ENCODE data around the gene RAI1.
"Not testable (repeated sequence)": the region's sequence is repeated elsewhere in the genome, so short reads cannot be mapped to it uniquely, and the experiment has no call there.

The RAI1 gene

GRCh38 chr17:17665255-17665654 is 16.0 kb upstream of the RAI1 start:
- no peak for DNase-seq (ENCODE audit: low read depth in 2 of 2)

GRCh38 chr17:17666111-17666714 is 15.0 kb upstream of the RAI1 start:
- DNase-seq (ENCODE audit: low read depth in 2 of 2): no peak

- no peak for DNase-seq (ENCODE audit: low read depth in 2 of 2)
Observed at GRCh38 chr17:17667231-17667630, 14.0 kb upstream of the RAI1 start.

GRCh38 chr17:17667947-17668346 is 13.3 kb upstream of the RAI1 start:
- no peak for DNase-seq (ENCODE audit: low read depth in 2 of 2)

GRCh38 chr17:17668358-17668757 is 12.9 kb upstream of the RAI1 start:
- no peak for DNase-seq (ENCODE audit: low read depth in 2 of 2)

GRCh38 chr17:17668775-17669579 is 12.3 kb upstream of the RAI1 start:
- no peak for DNase-seq (ENCODE audit: low read depth in 2 of 2)

GRCh38 chr17:17669580-17670235 is 11.6 kb upstream of the RAI1 start:
- no peak for DNase-seq (ENCODE audit: low read depth in 2 of 2)

GRCh38 chr17:17670701-17671305 is 10.5 kb upstream of the RAI1 start:
- no peak for DNase-seq (ENCODE audit: low read depth in 2 of 2)

GRCh38 chr17:17671369-17672129 is 9.7 kb upstream of the RAI1 start:
- DNase-seq (ENCODE audit: low read depth in 2 of 2): no peak

- DNase-seq (ENCODE audit: low read depth in 2 of 2): no peak
Observed at GRCh38 chr17:17672453-17673368, 8.5 kb upstream of the RAI1 start.

- no peak for DNase-seq (ENCODE audit: low read depth in 2 of 2)
Observed at GRCh38 chr17:17675416-17675815, 5.8 kb upstream of the RAI1 start.

GRCh38 chr17:17675925-17676534 is 5.2 kb upstream of the RAI1 start:
- DNase-seq (ENCODE audit: low read depth in 2 of 2): no peak

GRCh38 chr17:17676752-17677151 is 4.5 kb upstream of the RAI1 start:
- no peak for DNase-seq (ENCODE audit: low read depth in 2 of 2)

- DNase-seq (ENCODE audit: low read depth in 2 of 2): no peak
Observed at GRCh38 chr17:17677299-17678040, 3.8 kb upstream of the RAI1 start.

GRCh38 chr17:17678063-17678699 is 3.1 kb upstream of the RAI1 start:
- not testable (repeated sequence) for DNase-seq (ENCODE audit: low read depth in 2 of 2)

- DNase-seq (ENCODE audit: low read depth in 2 of 2): no peak
Observed at GRCh38 chr17:17679243-17679642, 2.0 kb upstream of the RAI1 start.

- no peak for DNase-seq (ENCODE audit: low read depth in 2 of 2)
Observed at GRCh38 chr17:17679748-17680147, 1.5 kb upstream of the RAI1 start.

- DNase-seq (ENCODE audit: low read depth in 2 of 2): no peak
Observed at GRCh38 chr17:17680477-17681186, 626 bp upstream of the RAI1 start.

All from stimulated activated CD8-positive, alpha-beta memory T cell treated with anti-CD3 and anti-CD28 coated beads, Interleukin-2, amount 100 ng/mL, for 1 hour (primary cell).